ENCODE measurements around the gene CDKN3.

- TF ChIP-seq CTCF (IDR thresholded peaks at IDR 0.05) (no peak), POLR2A (IDR thresholded peaks at IDR 0.05) (no peak)
Observed at GRCh38 chr14:54435500-54435981, 38.7 kb downstream of the CDKN3 start.
